HG03460 (cell line): Measurements from ENCODE around the gene ALKBH2.

Experiments
- ATAC-seq: cut with Tn5 transposase; IDR thresholded peaks from one replicate; pipeline ENCODE4 v1.9.1; 2021; ENCODE audit not compliant: unreplicated experiment

Gene ALKBH2

DNA sequence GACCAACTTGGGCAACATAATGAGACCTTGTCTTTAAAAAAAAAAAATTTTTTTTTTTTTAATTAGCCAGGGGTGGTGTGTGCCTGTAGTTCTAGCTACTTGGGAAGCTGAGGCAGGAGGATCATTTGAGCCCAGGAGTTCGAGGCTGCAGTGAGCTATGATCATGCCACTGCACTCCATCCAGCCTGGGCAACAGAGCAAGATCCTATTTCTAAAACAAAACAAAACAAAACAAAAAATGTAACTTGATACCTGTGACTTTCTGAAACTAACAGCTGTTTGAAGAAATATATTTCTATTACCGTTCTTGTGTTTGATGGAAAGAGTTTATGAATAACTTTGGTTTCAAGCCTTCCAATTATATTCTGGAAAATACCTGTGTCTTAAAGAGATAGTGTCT, 21.4 kb upstream of the ALKBH2 start:
- no peak for ATAC-seq

DNA sequence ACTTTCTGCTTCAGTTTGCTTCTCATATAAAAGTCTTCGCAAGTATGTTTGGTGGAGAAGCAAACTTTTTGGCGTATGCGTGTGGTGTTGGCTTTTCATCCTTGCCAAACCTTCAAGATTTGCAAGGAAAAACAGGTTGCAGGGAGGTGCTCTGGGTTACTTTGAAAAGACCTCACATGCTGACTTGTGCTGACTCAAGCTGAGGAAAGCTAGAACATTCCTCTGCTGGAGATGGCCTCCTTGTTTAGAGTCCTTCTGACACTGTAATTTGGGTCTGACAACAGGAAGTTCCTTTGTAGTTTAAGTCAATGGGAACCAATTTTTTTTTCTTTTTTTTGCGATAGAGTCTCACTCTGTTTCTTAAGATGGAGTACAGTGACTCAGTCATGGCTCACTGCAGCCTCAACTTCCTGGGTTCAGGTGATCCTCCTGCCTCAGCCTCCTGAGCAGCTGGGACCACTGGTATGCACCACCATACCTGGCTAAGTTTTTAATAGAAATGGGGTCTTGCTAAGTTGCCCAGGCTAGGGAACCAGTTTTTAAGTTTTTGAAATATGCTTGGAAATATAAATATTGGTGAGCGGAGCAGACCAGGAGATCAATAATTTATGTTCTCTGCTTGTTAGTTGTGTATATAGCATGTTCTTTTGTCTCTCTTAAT, 20.5 kb upstream of the ALKBH2 start:
- no peak for ATAC-seq

DNA sequence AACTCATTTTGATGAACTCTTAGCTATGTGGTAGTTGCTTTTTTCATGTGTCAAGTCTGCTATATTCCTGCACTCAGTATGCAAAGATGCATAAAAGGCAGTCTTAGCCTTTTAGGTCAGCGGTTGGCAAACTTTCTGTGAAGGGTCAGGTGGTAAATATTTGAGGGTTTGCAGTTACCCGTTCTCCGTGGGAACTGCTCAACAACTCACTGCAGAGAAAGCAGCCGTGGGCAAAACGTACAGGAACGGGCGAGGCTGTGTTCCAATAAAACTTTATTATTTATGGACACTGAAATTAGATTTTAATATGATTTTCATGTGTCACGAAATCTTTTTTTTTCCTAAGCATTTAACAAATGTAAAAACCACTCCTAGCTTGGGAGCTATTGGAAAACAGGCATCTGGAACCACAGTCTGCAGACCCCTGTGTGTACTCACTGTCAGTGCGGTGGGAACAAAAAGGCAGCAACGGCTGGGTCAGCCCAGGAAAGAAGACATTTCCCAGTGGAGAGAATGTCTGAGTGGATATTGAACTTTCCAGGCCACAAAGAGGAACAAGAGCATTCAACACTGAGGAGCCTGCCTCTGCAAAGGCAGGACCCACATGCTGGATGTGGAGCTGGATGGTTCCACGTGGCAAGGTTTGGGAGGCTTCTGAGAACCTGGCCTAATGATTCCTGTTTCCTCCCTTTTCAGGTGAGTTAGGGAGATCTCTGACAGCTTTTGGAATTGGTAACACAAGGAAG, 19.6 kb upstream of the ALKBH2 start:
- ATAC-seq, result no peak

DNA sequence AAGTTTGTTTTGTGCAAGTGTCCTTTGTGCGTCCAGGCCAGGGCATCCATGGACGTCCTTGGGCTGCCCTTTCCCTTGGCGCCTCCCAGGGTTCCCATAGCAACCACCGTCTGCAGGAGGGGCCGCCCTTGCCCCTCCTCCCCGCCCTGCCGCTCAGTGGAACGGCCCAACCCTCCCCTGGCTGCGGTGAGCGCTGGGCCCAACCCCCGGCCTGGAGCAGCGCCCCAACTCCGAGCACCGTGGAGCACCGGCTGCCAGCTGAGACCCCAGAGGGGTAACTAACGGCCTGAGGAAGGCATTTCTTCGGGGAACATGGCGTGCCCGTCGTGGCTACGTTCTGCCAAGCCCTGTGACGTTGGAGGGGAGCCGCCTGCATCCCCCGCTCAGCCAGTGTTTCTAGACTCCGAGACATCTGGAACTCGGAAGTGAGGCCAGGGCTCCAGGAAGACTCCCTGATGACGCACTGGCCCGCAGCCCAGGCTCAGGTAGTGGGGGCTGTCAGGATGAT, 17.8 kb upstream of the ALKBH2 start:
- ATAC-seq, result peak; percentile 78

DNA sequence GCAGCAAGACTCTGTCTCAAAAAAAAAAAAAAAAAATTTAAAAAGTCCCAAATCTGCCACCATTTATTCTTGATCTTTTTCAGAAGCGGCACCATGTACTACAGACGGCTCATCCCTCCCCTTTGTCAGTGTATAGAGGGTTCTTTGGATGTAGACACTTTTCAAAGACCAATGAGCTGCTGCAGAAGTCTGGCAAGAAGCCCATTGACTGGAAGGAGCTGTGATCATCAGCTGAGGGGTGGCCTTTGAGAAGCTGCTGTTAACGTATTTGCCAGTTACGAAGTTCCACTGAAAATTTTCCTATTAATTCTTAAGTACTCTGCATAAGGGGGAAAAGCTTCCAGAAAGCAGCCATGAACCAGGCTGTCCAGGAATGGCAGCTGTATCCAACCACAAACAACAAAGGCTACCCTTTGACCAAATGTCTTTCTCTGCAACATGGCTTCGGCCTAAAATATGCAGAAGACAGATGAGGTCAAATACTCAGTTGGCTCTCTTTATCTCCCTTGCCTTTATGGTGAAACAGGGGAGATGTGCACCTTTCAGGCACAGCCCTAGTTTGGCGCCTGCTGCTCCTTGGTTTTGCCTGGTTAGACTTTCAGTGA, 16.6 kb upstream of the ALKBH2 start:
- no peak for ATAC-seq

DNA sequence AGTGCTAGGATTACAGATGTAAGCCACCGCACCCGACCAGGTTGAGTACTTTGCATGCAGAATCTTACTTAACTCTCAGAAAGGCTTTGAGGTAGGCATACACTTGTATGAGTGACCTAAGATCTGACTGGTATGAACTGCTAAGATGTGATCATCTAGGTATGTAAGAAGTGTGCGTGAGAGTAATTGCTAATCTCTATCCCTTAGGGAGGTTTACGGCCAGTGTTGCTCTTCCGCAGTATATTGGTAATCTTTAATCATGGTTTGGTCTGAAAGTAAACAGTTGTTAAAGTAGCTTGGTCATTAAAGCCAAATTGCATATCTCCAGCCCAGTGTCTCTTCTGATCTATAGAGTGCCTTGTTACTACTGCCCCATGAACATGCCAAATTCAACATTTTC, 11.9 kb upstream of the ALKBH2 start:
- no peak for ATAC-seq

DNA sequence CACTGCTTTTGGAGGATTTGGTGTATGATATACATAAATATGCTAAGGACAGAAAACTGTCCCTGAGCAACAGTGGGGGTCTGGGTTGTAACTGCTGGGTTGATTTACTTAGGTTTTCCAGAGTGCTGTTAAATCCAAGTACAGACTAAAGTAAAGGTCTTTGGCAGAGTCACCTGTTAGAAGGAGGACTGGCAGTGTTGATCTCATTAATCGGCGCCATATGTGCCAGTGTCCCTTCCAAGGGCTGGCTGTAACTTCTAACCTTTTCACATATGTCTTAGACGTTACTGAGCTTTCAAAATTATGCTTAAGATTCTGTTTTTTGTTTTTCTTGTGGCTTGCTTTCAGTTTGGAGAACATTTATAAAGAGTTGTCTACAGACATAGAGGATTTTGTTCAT, 9.2 kb upstream of the ALKBH2 start:
- no peak for ATAC-seq

DNA sequence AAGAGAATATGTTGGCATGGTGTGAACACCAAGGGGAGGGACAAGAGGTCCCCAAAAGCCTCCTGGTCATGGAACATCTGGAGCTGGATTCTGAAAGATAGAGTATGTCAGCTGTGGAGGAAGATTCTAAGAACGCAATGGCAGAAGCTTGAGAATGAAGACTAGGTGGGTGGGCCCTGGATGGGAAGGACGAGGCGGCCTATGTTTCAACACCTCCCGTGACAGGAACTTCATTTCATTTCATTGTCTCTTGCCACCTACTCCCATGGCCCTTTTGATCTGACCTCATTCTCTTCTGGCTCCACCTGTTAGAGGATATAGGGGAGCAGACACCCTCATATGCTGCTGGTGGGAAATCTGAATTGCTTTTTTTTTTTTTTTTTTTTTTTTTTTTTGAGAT, 7.5 kb upstream of the ALKBH2 start:
- ATAC-seq, result no peak

DNA sequence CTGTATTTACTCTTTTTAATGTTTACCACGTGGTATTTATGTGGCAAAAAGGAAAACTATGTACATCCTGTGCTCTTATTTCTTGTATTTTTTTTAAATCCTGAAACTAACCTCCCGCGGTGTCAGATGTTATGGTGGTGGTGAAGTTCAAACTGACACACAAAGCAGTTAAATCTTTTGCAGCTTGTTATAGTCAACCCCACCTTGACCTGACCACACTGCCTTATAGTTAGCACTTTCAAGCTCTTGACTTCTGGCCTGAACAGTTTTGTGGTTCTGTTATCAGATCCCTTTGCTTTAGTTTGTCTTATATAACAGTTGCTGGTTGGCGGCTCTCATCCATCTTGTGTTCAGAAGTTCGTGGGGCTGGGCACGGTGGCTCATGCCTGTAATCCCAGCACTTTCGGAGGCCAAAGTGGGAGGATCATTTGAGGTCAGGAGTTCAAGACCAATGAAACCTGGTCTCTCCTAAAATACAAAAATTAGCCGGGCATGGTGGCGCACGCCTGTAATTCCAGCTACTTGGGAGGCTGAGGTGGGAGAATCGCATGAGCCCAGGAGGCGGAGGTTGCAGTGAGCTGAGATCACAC, 6.3 kb upstream of the ALKBH2 start:
- ATAC-seq, result no peak

DNA sequence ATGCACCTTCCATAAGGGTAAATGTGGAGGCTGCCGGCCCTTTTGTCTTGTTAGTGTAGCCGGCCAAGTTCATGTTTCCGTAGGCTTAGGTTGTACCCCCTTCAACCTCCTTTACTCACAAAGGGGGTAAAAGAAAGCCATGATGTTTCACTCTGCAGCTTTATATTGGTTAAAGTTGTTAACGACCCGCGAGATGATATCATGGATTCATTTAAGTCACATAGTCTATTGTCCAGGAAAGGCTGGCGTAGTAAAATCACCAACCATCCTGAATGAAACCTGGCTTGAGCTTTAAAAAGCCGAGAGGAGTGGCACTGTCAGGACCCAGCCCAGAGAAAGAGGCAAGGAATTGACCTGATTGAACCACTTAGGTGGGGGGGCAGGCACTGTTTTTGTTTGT, 5.4 kb upstream of the ALKBH2 start:
- no peak for ATAC-seq

DNA sequence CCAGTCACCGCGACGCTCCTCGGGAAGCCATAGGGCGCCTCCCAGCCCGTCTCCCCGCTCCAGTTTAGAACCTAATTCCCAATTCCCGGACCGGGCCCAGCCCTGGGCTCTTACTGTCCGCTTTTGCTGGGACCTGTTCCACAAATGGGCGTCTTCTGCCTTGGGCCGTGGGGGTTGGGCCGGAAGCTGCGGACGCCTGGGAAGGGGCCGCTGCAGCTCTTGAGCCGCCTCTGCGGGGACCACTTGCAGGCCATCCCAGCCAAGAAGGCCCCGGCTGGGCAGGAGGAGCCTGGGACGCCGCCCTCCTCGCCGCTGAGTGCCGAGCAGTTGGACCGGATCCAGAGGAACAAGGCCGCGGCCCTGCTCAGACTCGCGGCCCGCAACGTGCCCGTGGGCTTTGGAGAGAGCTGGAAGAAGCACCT, 4.9 kb upstream of the ALKBH2 start:
- peak; percentile 29 for ATAC-seq

DNA sequence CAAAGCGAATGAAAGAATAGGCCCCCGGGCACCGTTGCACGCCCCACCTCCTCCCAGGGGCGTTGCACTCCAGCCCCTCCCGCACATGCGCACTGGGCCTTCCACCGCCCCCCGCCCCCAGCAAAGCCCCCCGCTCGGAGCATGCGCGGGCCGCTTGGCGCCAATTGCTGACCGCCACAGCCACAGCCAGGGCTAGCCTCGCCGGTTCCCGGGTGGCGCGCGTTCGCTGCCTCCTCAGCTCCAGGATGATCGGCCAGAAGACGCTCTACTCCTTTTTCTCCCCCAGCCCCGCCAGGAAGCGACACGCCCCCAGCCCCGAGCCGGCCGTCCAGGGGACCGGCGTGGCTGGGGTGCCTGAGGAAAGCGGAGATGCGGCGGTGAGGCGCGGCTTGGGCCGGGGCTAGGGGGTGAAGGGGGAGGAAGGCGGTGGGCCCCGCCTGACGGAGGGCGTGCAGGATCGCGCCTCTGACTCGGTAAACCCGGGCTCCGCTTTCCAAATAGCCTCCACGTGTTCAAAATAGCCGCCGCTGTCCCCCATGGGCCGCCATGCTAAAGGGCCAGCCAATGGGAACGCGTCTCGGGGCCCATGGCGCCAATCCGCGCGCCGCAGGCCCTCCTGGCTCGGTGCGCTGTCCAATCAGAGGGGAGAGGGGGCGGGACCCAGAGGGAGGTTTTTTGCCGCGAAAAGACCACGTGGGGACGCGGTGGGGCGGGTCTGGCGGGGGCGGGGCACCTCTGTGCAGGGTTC, 4.3 kb upstream of the ALKBH2 start, which contains the start of gene UNG:
UNG (plus strand) TSS at position 163 of the 748 bp plus-strand sequence; CDS start at position 246, 83 bp downstream.
- peak; percentile 93 for ATAC-seq

DNA sequence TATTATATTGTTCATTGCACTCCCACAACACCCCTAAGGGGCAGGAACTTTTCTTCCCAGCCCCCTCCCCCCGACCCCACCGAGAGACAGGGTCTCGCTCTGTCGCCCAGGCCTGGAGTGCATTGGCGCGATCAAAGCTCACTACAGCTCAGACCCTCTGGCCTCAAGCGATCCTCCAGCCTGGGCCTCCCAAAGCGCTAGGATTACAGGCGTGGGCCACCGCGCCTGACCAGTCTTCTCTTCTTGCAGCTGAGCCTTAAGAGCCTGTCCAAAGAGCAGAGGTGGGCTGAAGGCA, 3.8 kb upstream of the ALKBH2 start:
- no peak for ATAC-seq

DNA sequence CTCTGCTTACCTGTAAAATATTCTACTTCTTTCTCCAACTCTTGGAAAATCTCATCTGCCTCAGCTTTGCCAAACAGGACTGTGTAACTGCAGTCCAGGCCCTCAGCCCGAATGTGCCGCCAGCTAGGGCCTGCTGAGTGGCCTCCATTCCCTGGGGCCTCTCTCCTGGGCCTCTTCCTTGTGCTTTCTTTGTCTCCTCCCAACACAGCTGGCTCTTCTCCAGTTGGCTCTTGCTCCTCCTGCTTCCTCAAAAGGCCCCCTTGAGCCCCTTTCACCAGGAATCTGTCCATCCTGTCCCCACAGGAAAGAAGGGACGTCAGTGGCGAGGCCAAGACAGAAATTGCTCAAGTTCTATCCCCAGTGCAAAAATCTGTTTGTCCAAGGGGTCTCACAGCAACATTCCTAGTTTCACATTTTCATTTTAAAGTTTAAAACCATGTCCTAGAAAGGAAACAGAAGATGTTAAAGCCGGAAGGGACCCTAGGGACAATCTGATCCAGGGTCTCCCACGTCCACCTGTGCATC, 713 bp downstream of the ALKBH2 start:
- no peak for ATAC-seq

DNA sequence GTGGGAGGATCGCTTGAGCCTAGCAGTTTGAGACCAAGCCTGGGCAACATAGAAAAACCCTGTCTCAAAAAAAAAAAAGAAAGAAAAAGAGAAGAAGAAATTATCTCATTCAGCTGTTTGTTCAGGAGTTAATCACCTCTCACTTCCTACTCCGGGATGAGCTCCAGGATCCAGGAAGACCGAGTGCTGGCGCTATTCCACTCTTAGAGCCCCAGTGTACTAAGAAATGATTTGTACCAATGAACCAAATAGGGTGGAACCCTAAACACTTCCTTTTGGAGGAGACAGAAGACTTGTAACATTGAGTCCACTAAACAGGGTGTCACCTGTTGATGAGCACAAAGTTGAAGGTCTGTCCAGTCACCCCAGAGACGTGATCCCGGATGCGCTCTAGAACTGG, 3.6 kb downstream of the ALKBH2 start:
- no peak for ATAC-seq

DNA sequence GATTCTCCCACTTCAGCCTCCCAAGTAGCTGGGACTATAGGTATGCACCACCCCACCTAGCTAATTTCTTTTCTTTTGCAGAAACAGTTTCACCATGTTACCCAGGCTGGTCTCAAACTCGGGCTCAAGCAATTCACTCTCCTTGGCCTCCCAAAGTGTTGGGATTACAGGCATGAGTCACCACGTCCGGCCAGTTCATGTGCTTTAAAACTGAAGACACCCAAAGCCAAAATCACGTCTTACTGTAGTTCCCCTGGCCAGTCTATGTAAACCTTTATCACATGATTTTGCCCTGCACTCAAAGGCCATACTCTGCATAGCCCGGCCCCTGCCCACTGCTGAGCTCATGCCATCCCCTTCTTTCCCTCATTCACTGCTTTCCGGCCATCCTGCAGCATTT, 4.5 kb downstream of the ALKBH2 start:
- no peak for ATAC-seq

DNA sequence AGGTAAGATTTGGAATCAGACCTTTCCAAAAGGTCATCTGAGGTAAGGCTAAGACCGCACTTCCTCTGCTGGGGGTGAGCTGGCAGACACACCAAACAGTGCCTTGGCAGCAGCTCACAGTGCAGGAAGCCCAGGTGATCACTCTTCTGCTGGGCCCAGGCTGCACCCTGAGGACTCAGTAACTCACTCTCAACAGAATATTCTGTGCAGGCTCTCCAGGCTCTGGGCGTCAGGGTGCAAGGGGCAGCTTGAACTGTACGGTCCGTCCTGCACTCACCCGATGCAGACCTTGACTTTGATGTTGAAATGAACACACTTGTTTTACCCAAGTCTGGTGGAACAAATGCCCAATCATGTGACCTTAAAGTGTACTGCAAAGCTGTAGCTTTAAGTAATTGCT, 6.0 kb downstream of the ALKBH2 start:
- ATAC-seq, result no peak

DNA sequence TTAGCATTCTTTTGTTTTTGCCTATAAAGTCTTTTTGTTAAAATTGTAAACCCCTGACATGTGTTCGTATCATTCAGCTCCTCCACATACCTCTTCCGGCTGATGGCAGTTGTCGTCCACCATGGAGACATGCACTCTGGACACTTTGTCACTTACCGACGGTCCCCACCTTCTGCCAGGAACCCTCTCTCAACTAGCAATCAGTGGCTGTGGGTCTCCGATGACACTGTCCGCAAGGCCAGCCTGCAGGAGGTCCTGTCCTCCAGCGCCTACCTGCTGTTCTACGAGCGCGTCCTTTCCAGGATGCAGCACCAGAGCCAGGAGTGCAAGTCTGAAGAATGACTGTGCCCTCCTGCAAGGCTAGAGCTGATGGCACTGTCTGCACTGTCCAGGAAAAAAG, 7.7 kb downstream of the ALKBH2 start:
- no peak for ATAC-seq

DNA sequence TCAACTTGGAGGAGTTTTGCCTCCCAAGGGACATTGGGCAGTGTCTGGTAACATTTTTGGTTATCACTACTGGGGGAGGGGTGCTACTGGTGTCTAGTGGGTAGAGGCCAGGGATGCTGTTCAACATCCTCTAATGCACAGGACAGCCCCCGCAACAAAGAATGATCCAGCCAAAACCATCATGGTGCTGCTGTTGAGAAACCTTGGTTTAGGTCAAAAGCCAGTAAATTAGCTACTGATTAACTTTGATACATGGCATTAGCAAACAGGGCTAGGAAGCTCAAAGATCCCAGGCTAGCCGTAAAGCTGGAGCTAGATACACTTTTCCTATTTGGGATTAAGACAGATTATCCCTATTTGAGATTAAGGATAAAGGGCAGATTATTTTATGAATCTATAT, 8.8 kb downstream of the ALKBH2 start:
- no peak for ATAC-seq

DNA sequence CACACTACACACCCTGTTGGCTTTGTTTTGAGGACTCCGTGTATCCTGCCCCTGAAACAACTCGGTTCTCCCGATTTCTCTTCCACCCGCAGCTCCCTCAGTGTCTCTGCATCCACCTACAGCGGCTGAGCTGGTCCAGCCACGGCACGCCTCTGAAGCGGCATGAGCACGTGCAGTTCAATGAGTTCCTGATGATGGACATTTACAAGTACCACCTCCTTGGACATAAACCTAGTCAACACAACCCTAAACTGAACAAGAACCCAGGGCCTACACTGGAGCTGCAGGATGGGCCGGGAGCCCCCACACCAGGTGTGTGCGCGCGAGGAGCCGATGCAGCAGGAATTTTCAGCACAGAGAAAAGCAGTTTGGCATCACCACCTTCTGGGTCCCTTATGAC, 10.5 kb downstream of the ALKBH2 start:
- ATAC-seq, result no peak

DNA sequence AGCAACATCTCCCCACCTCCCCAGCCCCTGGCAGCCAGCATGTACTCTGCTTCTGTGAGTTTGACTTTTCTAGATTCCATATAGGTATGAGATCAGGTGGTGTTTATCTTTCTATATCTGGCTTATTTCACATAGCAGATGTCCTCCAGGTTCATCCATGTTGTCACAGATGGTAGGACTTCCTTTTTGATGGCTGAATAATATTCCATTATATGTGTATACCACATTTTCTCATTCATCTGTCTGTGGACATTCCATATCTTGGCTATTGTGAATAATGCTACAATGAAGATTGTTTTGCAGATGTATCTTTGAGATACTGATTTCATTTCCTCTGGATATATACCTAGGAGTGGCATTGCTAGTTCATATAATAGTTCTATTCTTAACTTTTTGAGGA, 18.4 kb downstream of the ALKBH2 start:
- no peak for ATAC-seq
